Loucy (cell line): Measurements from ENCODE around the gene MTF1.
"Not testable (repeated sequence)": the region's sequence is repeated elsewhere in the genome, so short reads cannot be mapped to it uniquely, and the experiment has no call there.

Source experiments
- CTCF ChIP-seq: fragments of 200-600 bp; sonication (generic); conservative IDR thresholded peaks from 2 replicates; pipeline ENCODE4 v1.5.1; 2014; ENCODE audit warnings: mild to moderate bottlenecking, antibody characterized with exemption, low read length
- EZH2phosphoT487 ChIP-seq: fragments of 200-600 bp; IDR thresholded peaks from 2 replicates; pipeline ENCODE4 v1.6.1; 2018; ENCODE audit warnings: antibody characterized with exemption, mild to moderate bottlenecking, moderate library complexity, borderline replicate concordance

GRCh38 chr1:37907416-37908125 lies 48.2 kb upstream of the MTF1 start:
- TF ChIP-seq CTCF, EZH2phosphoT487: not testable (repeated sequence)
